Loucy (cell line): ENCODE data around the gene HS6ST2.

Experiments used
- H2AFZ ChIP-seq: fragments of 200-600 bp; sonication (generic); 2 replicates; pipeline ENCODE4 v1.6.0; 2016; ENCODE audit warnings: antibody characterized with exemption, mild to moderate bottlenecking, low read length, moderate library complexity
- H3F3A ChIP-seq: fragments of 200-600 bp; 2 replicates; pipeline ENCODE4 v1.6.0; 2016; ENCODE audit warnings: antibody characterized with exemption, low read depth, mild to moderate bottlenecking
- H3K27me3 ChIP-seq: fragments of 200-600 bp; sonication (generic); 2 replicates; pipeline ENCODE4 v1.6.1; 2014; ENCODE audit warnings: low read length, mild to moderate bottlenecking; ENCODE audit not compliant: insufficient read depth, poor library complexity, severe bottlenecking
- H3K36me3 ChIP-seq: fragments of 200-600 bp; sonication (generic); 2 replicates; pipeline ENCODE4 v1.6.1; 2016; ENCODE audit warnings: low read length; ENCODE audit not compliant: insufficient read depth
- H3K4me1 ChIP-seq: fragments of 200-600 bp; sonication (generic); 2 replicates; pipeline ENCODE4 v1.5.1; 2014; ENCODE audit warnings: low read length, mild to moderate bottlenecking; ENCODE audit not compliant: insufficient read depth, poor library complexity, severe bottlenecking
- H3K4me2 ChIP-seq: fragments of 200-600 bp; sonication (generic); 2 replicates; pipeline ENCODE4 v1.6.0; 2014; ENCODE audit warnings: antibody characterized with exemption, low read length, low read depth, mild to moderate bottlenecking; ENCODE audit not compliant: poor library complexity, severe bottlenecking
- H3K4me3 ChIP-seq: fragments of 200-600 bp; sonication (generic); 2 replicates; pipeline ENCODE4 v1.5.1; 2014; ENCODE audit warnings: low read length, mild to moderate bottlenecking, mixed read lengths; ENCODE audit not compliant: poor library complexity, severe bottlenecking
- H3K79me2 ChIP-seq: fragments of 200-600 bp; sonication (generic); 2 replicates; pipeline ENCODE4 v1.6.1; 2014; ENCODE audit warnings: low read length; ENCODE audit not compliant: insufficient read depth
- H3K9ac ChIP-seq: fragments of 200-600 bp; sonication (generic); 2 replicates; pipeline ENCODE4 v1.6.0; 2014; ENCODE audit warnings: mild to moderate bottlenecking, low read depth, low read length, moderate library complexity; ENCODE audit not compliant: poor library complexity, severe bottlenecking
- H3K9me2 ChIP-seq: fragments of 200-600 bp; sonication (generic); replicated peaks from 2 replicates; pipeline ENCODE4 v1.6.1; 2016; ENCODE audit warnings: low read depth, low read length, mixed read lengths
- H3K9me3 ChIP-seq: fragments of 200-600 bp; sonication (generic); 2 replicates; pipeline ENCODE4 v1.6.1; 2014; ENCODE audit warnings: mild to moderate bottlenecking, antibody characterized with exemption, low read length, low read depth; ENCODE audit not compliant: insufficient read depth
- H4K20me1 ChIP-seq: fragments of 200-600 bp; sonication (generic); 2 replicates; pipeline ENCODE4 v1.6.0; 2014; ENCODE audit warnings: antibody characterized with exemption, low read length, mild to moderate bottlenecking; ENCODE audit not compliant: insufficient read depth, poor library complexity, severe bottlenecking
- EZH2phosphoT487 ChIP-seq: fragments of 200-600 bp; IDR thresholded peaks from 2 replicates; pipeline ENCODE4 v1.6.1; 2018; ENCODE audit warnings: antibody characterized with exemption, mild to moderate bottlenecking, moderate library complexity, borderline replicate concordance
- TF ChIP-seq, protein P1 (sequence below): fragments of 200-600 bp; sonication (generic); conservative IDR thresholded peaks from 2 replicates; pipeline ENCODE4 v1.5.1; 2014; ENCODE audit warnings: mild to moderate bottlenecking, antibody characterized with exemption, low read length

The HS6ST2 gene

GRCh38 chrX:132855780-132856341, 102.6 kb downstream of the HS6ST2 start:
- Histone ChIP-seq H3K9me2 (no peaks in the 10 kb centered on the region), H4K20me1 (no peaks in the 10 kb centered on the region), H3K9me3 (no peaks in the 10 kb centered on the region), H3K4me1 (peaks cover 12% of the 10 kb centered on the region), H3K4me2 (peak overlapping the region; percentile 12), H3K27me3 (no peaks in the 10 kb centered on the region), H2AFZ (peak overlapping the region; percentile 36; the same call in 1 of the 2 replicates), H3K79me2 (no peaks in the 10 kb centered on the region), H3K4me3 (no peak overlapping the region), H3F3A (0 out of 2 replicates have a peak, but pooled peaks cover 3% of the 10 kb centered on the region), H3K36me3 (no peaks in the 10 kb centered on the region), H3K9ac (no peak overlapping the region)
- TF ChIP-seq, protein P1, sequence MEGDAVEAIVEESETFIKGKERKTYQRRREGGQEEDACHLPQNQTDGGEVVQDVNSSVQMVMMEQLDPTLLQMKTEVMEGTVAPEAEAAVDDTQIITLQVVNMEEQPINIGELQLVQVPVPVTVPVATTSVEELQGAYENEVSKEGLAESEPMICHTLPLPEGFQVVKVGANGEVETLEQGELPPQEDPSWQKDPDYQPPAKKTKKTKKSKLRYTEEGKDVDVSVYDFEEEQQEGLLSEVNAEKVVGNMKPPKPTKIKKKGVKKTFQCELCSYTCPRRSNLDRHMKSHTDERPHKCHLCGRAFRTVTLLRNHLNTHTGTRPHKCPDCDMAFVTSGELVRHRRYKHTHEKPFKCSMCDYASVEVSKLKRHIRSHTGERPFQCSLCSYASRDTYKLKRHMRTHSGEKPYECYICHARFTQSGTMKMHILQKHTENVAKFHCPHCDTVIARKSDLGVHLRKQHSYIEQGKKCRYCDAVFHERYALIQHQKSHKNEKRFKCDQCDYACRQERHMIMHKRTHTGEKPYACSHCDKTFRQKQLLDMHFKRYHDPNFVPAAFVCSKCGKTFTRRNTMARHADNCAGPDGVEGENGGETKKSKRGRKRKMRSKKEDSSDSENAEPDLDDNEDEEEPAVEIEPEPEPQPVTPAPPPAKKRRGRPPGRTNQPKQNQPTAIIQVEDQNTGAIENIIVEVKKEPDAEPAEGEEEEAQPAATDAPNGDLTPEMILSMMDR = no peak
- no peak for TF ChIP-seq EZH2phosphoT487

- H3K9me3 ChIP-seq = no peaks in the 10 kb centered on the region
- H2AFZ ChIP-seq = no peak overlapping the region
- peaks cover under 1% of the 10 kb centered on the region for H3K4me1 ChIP-seq
- no peaks in the 10 kb centered on the region for H3K36me3 ChIP-seq
- H3F3A ChIP-seq = 0 out of 2 replicates have a peak, but pooled peaks cover under 1% of the 10 kb centered on the region
- no peak overlapping the region for H3K4me2 ChIP-seq
- no peaks in the 10 kb centered on the region for H4K20me1 ChIP-seq
- no peak overlapping the region for H3K4me3 ChIP-seq
- H3K27me3 ChIP-seq = no peaks in the 10 kb centered on the region
- no peak for TF ChIP-seq EZH2phosphoT487
- TF ChIP-seq, protein P1 = no peak
- no peaks in the 10 kb centered on the region for H3K9me2 ChIP-seq
- H3K9ac ChIP-seq = no peak overlapping the region
- H3K79me2 ChIP-seq = no peaks in the 10 kb centered on the region
These were observed 105.4 kb downstream of the HS6ST2 start for GRCh38 chrX:132853040-132853439.

GRCh38 chrX:132848296-132848970, 110.0 kb downstream of the HS6ST2 start:
- H3K9ac ChIP-seq = no peak overlapping the region
- H3K4me3 ChIP-seq = no peak overlapping the region
- no peak overlapping the region for H3K4me2 ChIP-seq
- H3K27me3 ChIP-seq = no peaks in the 10 kb centered on the region
- H4K20me1 ChIP-seq = no peaks in the 10 kb centered on the region
- no peaks in the 10 kb centered on the region for H3K4me1 ChIP-seq
- no peaks in the 10 kb centered on the region for H3K9me3 ChIP-seq
- H3F3A ChIP-seq = no peaks in the 10 kb centered on the region
- no peaks in the 10 kb centered on the region for H3K36me3 ChIP-seq
- no peak overlapping the region for H2AFZ ChIP-seq
- TF ChIP-seq, protein P1 = no peak
- no peak for TF ChIP-seq EZH2phosphoT487
- no peaks in the 10 kb centered on the region for H3K9me2 ChIP-seq
- no peaks in the 10 kb centered on the region for H3K79me2 ChIP-seq
